NCI-H524 (cell line): Measurements from ENCODE around the gene PPFIA1.
"Not testable (repeated sequence)": the region's sequence is repeated elsewhere in the genome, so short reads cannot be mapped to it uniquely, and the experiment has no call there.

ENCODE experiments used
- DNase-seq, 2 experiments: peaks; one replicate each; lab custom pipeline; 2025; lab: John Stamatoyannopoulos, UW

Gene PPFIA1

DNA sequence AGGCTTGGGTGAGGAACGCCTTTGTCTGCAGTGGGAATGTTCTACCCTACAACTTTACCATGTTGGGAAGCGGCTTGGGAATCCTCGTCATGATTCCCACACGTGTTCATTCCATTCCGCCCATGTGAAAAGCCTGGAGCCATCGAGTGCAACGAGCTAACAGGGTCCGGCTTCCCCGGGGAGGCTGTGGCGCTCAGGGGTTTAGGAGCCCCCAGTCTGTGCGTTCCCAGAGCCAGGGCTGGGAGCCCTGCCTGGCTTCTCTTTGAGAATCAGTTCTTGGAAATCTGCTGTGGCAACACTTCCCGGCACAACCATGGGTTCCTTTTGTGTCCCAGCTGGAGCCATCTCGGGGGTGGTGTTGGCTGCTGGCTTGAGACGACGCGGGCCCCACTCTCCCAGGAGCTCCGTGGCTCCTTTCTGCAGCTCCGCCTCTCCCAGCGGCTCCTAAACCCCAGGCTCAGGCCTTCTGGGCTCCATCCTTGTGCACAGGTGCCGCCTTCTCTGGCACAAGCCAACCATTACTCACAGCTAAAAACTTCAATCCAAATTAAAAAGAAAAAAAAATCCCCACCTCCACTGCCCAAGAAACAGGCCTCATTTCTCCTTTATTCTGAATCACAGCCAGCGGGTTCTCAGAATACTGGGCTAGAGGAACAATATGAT lies 18.7 kb upstream of the PPFIA1 start:
- DNase-seq: no peak

DNA sequence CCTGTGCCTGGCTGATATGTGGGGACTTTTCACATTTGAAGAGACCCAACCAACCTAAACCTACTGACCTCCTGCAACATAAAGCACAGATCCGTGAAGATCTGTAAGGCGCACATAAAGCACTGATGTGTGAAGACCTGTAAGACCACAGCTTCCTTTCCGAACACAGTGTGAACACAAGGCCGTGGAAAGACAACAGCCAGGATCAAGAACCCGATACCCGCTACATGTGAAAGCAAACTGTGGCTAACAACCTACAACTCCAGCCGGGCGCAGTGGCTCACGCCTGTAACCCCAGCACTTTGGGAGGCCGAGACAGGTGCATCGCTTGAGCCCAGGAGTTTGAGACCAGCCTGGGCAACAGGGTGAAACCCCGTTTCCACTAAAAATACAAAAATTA lies 17.6 kb upstream of the PPFIA1 start:
- DNase-seq: no peak

GRCh38 chr11:70255477-70256116 lies 14.9 kb upstream of the PPFIA1 start:
- DNase-seq: peak in 1 of 2 experiments; percentile 23

DNA sequence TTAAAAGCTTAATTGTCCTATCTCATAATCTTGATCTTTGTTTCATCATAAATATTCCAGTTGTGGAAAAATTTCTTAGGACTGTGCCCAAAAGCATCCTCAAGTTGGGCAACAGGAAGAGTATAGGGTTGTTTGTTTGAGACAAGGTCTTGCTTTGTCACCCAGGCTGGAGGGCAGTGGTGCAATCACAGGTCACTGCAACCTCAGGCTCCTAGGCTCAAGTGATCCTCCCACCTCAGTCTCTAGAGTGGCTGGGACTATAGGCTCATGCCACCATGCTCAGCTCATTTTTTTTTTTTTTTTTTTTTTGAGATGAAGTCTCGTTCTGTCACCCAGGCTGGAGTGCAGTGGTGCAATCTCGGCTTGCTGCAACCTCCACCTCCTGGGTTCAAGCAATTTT lies 11.4 kb upstream of the PPFIA1 start:
- DNase-seq: not testable (repeated sequence)

- no peak for DNase-seq
These were observed 7.5 kb upstream of the PPFIA1 start for GRCh38 chr11:70262951-70263350.

DNA sequence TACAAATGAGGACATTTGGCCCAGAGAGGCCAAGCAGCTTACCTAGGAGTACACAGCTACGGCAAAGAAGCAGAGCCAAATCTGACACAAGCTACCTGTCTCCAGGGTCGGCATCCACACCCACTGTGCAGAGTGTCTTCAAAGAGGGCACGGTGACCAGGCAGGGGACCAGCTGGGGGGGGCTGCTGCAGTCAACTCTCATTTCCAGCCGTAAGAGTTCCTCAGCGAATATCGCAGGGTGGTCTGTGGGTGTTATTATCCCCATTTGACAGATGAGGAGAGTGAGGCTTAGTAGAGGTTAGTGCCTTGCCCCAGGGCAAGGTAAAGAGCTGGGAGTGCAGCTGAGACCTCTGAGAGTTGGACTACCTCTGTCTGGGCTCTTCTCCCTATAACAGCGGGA lies 7.1 kb upstream of the PPFIA1 start:
- no peak for DNase-seq

DNA sequence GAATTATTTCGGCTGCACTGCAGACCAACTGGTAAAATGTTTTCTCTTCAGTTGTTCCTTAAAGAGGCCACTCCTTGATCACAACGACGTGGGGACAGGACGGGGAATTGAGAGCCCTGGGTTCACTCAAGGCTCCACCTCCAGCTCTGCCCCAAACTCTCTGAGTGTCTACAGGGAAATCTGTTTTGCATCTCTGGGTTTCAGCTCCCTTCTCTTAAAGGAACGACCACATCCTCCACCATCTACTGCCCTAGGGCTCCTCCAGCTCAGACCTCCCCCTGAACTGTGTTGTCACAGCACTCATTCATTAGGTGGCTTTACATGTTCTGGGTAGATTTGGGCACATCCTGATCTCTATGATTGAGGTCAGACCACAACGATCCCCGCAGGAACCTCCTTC lies 5.1 kb upstream of the PPFIA1 start:
- no peak for DNase-seq

GRCh38 chr11:70267405-70267950 lies 3.0 kb upstream of the PPFIA1 start:
- no peak for DNase-seq

DNA sequence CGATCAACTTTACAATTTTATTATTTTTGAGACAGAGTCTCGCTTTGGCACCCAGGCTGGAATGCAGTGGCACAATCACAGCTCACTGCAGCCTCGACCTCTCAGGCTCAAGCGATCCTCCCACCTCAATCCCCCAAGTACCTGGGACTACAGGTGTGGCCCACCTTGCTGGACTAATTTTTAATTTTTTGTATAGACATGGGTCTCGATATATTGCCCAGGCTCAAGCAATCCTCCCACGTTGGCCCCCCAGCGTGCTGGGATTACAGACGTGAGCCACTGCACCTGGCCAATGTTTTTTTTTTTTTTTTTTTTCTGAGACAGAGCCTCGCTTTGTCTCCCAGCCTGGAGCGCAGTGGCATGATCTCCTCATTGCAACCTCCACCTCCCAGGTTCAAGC lies 2.0 kb upstream of the PPFIA1 start:
- no peak for DNase-seq

DNA sequence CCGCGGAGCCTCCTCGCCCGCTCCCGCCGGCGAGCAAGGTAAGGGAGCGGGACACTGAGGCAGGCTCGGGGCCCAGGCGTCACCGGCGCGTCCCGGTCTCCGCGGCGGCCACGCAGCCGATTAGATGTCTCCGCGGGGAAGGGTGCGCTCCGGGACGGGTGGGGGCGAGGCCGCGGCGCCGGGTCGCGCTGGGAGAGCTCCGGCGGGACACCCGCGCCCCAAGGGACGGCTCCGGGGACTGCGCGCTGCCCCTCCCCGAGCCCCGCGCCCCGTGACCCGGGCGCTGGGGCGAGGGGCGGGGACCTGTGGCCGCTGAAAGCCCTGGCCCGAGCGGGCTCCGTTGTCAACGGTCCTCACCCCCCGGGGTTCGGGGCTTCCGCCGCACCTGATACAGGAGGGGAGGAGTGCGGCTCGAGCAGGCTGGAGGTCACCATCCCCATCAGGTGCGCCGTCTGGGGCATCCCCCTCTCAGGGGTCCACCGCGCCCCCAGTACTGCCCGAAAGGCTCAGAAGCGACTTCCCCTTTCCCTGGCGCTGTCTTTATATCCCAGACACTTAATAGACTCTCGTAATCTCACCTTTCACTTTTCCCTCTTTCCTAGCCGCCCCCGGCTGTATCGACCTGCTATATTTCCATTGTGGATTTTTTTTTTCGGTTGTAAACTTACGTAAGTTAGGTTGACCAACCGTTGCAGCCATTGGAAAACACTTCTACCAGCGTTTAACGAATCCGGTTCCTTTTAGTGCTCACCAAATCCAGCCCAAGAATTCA lies 573 bp downstream of the PPFIA1 start:
- peak in 1 of 2 experiments; percentile 11 for DNase-seq

DNA sequence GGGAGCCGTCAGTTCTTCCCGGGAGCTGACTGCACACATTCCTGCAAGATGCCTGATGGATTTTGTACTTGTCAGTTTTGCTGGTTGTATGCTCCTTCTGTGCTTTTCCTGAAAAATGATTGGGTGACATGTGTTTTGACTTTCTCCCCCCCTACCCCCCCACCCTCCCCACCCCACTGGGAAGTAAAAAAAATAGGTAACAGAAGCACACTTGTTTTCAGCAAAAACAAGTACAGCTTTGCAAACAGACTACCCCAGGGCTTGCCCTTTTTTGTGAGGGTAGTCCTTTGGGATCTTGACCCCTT lies 1.1 kb downstream of the PPFIA1 start:
- no peak for DNase-seq

- no peak for DNase-seq
These were observed 1.5 kb downstream of the PPFIA1 start for GRCh38 chr11:70272009-70272408.

- no peak for DNase-seq
These were observed 8.5 kb downstream of the PPFIA1 start for GRCh38 chr11:70278994-70279393.

DNA sequence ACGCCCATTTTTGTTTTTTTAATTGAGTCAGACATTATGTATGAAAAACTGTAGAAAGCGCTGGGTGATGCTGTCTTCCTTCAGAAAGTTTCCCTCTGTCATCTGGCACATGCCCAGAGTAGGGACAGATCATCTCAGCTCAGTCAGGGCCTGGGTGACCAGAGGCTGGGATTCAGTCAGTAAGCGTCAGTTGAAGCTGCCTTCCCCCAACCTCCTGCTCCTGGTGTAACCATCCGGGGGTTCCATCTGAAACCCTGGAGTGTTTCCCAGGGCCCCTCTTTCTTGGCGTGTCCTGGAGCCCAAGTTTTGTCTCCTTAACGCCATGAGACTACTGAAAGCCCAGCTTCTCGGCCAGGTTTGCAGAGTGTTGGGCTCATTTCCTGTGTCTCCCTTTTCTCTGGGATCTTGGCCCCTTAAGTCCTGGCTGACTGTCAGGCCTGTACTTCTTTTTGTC lies 10.7 kb downstream of the PPFIA1 start:
- no peak for DNase-seq

- DNase-seq: no peak
These were observed 11.5 kb downstream of the PPFIA1 start for GRCh38 chr11:70282012-70282411.

DNA sequence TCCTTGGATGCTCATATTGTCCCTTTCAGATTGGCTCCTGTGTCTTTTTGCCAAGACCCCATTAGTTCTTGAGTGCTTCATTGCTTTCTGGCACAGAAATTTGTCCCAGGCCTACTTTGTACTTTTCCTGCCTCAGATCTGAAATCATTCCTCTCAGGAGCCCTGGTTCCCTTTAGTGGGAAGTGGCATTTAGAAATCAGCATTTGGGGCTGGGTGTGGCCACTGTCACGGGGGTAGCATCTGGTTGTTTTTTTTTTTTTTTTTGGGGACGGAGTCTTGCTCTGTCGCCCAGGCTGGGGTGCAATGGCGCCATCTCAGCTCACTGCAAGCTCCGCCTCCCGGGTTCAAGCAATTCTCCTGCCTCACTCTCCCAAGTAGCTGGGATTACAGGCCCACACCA lies 18.2 kb downstream of the PPFIA1 start:
- DNase-seq: no peak

GRCh38 chr11:70289582-70289981 lies 19.1 kb downstream of the PPFIA1 start:
- no peak for DNase-seq

- DNase-seq: no peak
These were observed 20.0 kb downstream of the PPFIA1 start for GRCh38 chr11:70290361-70291065.

GRCh38 chr11:70292166-70292565 lies 21.7 kb downstream of the PPFIA1 start:
- DNase-seq: no peak

DNA sequence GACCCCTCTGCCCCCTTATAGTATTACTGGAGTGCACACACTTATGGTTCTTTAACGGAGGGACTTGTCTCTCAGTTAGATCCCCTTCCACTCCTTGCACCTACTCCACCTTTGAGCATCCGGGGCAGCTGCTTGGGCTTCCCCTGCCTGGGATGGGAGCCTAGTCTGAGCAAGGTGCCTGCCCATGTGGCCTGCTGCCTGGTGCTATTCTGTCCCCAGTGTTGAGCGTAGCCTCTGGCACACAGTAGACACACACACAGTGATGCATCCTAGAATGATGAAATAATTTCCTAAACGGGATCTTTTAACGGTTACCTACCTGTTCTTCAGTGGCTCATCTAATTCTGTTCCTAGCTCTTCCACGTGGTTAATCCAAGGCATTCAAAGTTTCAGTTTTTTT lies 22.4 kb downstream of the PPFIA1 start:
- no peak for DNase-seq

GRCh38 chr11:70295166-70295565 lies 24.7 kb downstream of the PPFIA1 start:
- not testable (repeated sequence) for DNase-seq

DNA sequence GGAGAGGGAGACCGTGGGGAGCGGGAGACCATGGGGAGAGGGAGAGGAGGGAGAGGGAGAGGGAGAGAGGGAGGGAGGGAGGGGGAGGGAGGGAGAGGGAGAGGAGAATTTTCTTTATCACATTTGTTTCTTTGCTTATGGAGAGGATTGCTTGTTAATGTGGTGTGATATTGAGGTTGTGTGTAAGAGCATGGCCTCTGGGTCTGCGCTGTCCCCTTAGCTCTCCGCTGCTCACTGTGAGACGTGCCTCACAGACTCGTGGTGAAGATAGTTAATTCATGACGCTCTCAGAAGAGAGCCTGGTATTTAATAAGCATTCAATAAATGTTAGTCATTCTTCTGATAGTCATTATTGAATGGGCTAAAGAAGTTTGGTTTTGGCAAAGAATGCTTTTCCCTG lies 26.2 kb downstream of the PPFIA1 start:
- DNase-seq: no peak
